Choroid plexus epithelial cell (primary cell): Measurements from ENCODE around the gene PARD3B.

Experiments used
- DNase-seq: peaks from one replicate; pipeline ENCODE4 v3.0.0-alpha.2; 2010; ENCODE audit warnings: low read depth
- H3K4me3 ChIP-seq: 2 replicates; pipeline ENCODE4 v1.5.1; 2011; ENCODE audit warnings: low read depth, mild to moderate bottlenecking, control low read depth, low read length, moderate library complexity
- TF ChIP-seq, protein P1 (sequence below): conservative IDR thresholded peaks from 2 replicates; pipeline ENCODE4 v1.5.1; 2011; ENCODE audit warnings: low read depth, mild to moderate bottlenecking, control low read depth, inconsistent platforms, low read length, moderate library complexity

PARD3B gene

GRCh38 chr2:204652063-204652462, 106.8 kb downstream of the PARD3B start:
- no peak for DNase-seq
- TF ChIP-seq, protein P1, sequence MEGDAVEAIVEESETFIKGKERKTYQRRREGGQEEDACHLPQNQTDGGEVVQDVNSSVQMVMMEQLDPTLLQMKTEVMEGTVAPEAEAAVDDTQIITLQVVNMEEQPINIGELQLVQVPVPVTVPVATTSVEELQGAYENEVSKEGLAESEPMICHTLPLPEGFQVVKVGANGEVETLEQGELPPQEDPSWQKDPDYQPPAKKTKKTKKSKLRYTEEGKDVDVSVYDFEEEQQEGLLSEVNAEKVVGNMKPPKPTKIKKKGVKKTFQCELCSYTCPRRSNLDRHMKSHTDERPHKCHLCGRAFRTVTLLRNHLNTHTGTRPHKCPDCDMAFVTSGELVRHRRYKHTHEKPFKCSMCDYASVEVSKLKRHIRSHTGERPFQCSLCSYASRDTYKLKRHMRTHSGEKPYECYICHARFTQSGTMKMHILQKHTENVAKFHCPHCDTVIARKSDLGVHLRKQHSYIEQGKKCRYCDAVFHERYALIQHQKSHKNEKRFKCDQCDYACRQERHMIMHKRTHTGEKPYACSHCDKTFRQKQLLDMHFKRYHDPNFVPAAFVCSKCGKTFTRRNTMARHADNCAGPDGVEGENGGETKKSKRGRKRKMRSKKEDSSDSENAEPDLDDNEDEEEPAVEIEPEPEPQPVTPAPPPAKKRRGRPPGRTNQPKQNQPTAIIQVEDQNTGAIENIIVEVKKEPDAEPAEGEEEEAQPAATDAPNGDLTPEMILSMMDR: no peak
- H3K4me3 ChIP-seq: no peak overlapping the region

GRCh38 chr2:204654669-204655068, 109.4 kb downstream of the PARD3B start:
- H3K4me3 ChIP-seq: no peak overlapping the region
- DNase-seq: peak; percentile 34
- TF ChIP-seq, protein P1: no peak

- H3K4me3 ChIP-seq: no peak overlapping the region
- TF ChIP-seq, protein P1: no peak
- peak; percentile 65 for DNase-seq
These were observed 109.8 kb downstream of the PARD3B start for GRCh38 chr2:204655101-204655500.

DNA sequence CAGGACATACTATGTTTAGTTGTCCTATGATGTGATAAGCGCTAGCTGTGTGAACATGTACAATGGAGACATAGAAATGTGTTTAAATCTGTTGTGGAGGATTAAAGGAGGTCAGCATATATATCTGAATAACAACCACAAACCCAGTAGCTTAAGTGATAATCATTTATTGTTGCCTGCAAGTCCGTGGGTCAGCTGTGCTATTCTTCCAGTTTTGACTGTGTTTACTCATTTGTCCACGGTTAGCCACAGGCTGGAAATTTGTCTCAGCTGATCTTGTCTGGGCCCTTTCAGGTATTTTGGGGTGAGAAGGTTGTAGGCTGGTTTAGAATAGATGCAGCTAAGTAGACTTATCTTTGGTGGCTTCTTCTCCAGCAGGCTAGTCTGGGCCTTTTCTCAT, 110.4 kb downstream of the PARD3B start:
- TF ChIP-seq, protein P1: no peak
- no peak for DNase-seq
- no peak overlapping the region for H3K4me3 ChIP-seq

DNA sequence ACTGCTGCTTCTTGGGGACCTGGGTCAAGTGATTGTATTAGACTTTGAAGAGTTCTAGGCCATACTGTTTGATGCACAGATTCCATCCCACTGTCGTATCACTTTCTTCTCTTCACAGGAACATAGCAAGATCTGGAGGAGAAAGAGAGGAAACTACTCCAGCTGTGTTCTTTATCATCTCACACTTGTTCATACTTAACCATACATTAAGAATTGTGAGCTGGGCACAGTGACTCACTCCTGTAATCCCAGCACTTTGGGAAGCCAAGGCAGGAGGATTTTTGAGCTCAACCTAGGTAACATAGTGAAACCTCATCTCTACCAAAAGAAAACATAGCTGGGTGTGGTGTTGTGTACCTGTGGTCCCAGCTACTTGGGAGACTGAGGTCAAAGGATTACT, 111.7 kb downstream of the PARD3B start:
- no peak overlapping the region for H3K4me3 ChIP-seq
- TF ChIP-seq, protein P1: no peak
- no peak for DNase-seq

DNA sequence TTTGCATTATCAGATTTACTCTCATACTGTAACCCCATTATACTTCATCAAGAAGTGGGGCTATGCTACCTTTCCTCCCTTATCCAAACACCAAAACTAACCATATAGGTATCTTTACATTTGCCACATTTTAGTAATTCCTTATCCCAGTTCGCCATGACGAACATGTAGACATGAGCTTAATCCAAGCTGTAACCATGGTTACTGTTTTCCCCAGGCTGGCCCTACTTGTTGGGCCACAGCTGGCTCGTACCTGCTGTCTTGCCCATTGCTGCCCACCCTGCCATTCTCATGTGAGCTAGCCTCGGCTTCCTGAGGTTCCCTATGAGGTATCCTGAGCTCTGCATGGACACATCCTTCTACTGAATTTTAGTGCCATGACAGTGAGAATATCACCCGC, 117.7 kb downstream of the PARD3B start:
- TF ChIP-seq, protein P1: no peak
- no peak overlapping the region for H3K4me3 ChIP-seq
- no peak for DNase-seq

GRCh38 chr2:204663816-204664425, 118.6 kb downstream of the PARD3B start:
- DNase-seq: no peak
- no peak overlapping the region for H3K4me3 ChIP-seq
- TF ChIP-seq, protein P1: no peak
